ENCODE results near the gene MLLT11. TPM values are rescaled to one million over a fixed set of nuclear protein-coding genes. Genes with fewer than 3 reads are reported as not detected.

The MLLT11 gene
- total RNA-seq, 1 experiment from 2014 or later, result 16.4 TPM

GRCh38 chr1:151072224-151072623 is 12.0 kb downstream of the MLLT11 start (continued):
- TF ChIP-seq ARID4B (CRISPR knock-in tag; IDR thresholded peaks at IDR 0.05; ENCODE audit: borderline replicate concordance) (no peak), ZNF317 (CRISPR knock-in tag; IDR thresholded peaks at IDR 0.05; ENCODE audit: borderline replicate concordance, low read depth) (no peak), TCF7 (CRISPR knock-in tag; IDR thresholded peaks at IDR 0.05; ENCODE audit: low read depth) (no peak), IRF1 (CRISPR knock-in tag; IDR thresholded peaks at IDR 0.05) (no peak), MAX (CRISPR knock-in tag; IDR thresholded peaks at IDR 0.05) (no peak), ZNF671 (CRISPR knock-in tag; IDR thresholded peaks at IDR 0.05) (no peak), ATF6 (CRISPR knock-in tag; IDR thresholded peaks at IDR 0.05) (no peak), ZNF121 (CRISPR knock-in tag; IDR thresholded peaks at IDR 0.05) (no peak), ZNF512 (CRISPR knock-in tag; IDR thresholded peaks at IDR 0.05; ENCODE audit: borderline replicate concordance) (no peak), CDX4 (CRISPR knock-in tag; IDR thresholded peaks at IDR 0.05; ENCODE audit: borderline replicate concordance) (no peak), TEAD1 (CRISPR knock-in tag; IDR thresholded peaks at IDR 0.05) (no peak), ZBTB43 (CRISPR knock-in tag; IDR thresholded peaks at IDR 0.05) (no peak), USF1 (CRISPR knock-in tag; IDR thresholded peaks at IDR 0.05) (no peak), PRRX2 (CRISPR knock-in tag; IDR thresholded peaks at IDR 0.05) (no peak), FOXJ3 (CRISPR knock-in tag; IDR thresholded peaks at IDR 0.05; ENCODE audit: borderline replicate concordance) (no peak)

All from WTC11 (cell line).